Measurements from ENCODE around the gene SULT1C4. TPM values are rescaled to one million over a fixed set of nuclear protein-coding genes. Genes with fewer than 3 reads are reported as not detected.

The SULT1C4 gene
- total and polyA plus RNA-seq, 2 experiments from 2014 or later: 0.87 to 2.1 TPM

GRCh38 chr2:108414945-108415344 lies 37.2 kb downstream of the SULT1C4 start:
- Histone ChIP-seq H2AFZ (no peak overlapping the region), H3K4me2 (no peak overlapping the region), H3F3A (replicated peaks; ENCODE audit: low read depth) (no peaks in the 10 kb centered on the region), H3K36me3 (ENCODE audit: insufficient read depth) (no peaks in the 10 kb centered on the region), H3K4me1 (ENCODE audit: insufficient read depth) (no peaks in the 10 kb centered on the region), H3K9me2 (ENCODE audit: insufficient read depth) (no peaks in the 10 kb centered on the region), H3K27me3 (ENCODE audit: insufficient read depth) (no peaks in the 10 kb centered on the region), H3K27ac (ENCODE audit: low read depth) (no peak overlapping the region), H4K20me1 (replicated peaks; ENCODE audit: insufficient read depth) (no peaks in the 10 kb centered on the region), H3K4me3 (no peak overlapping the region), H3K79me2 (replicated peaks; ENCODE audit: insufficient read depth) (no peaks in the 10 kb centered on the region)
- H3K27me3 Mint-ChIP-seq (ENCODE audit: insufficient read depth, low read depth, poor library complexity): no peaks in the 10 kb centered on the region
- H3K27ac Mint-ChIP-seq: no peak overlapping the region
- ATAC-seq (no peak), DNase-seq (ENCODE audit: low spot score) (no peak)
- no peaks in the 10 kb centered on the region for H3K36me3 Mint-ChIP-seq (ENCODE audit: low read depth)
- no peaks in the 10 kb centered on the region for H3K4me1 Mint-ChIP-seq
- no peak for TF ChIP-seq NANOG (IDR thresholded peaks at IDR 0.05; ENCODE audit: borderline replicate concordance)
- no peak for TF ChIP-seq ETS1 (IDR thresholded peaks at IDR 0.05)
- TF ChIP-seq POLR2AphosphoS5 (IDR thresholded peaks at IDR 0.05; ENCODE audit: low read depth): no peak
- no peak for TF ChIP-seq REST (IDR thresholded peaks at IDR 0.05; ENCODE audit: unreplicated experiment)
- TF ChIP-seq CREB1 (CRISPR knock-in tag; IDR thresholded peaks at IDR 0.05; ENCODE audit: low read depth): no peak
- no peak for TF ChIP-seq ZNF462 (CRISPR knock-in tag; IDR thresholded peaks at IDR 0.05)
- TF ChIP-seq ZNF114 (CRISPR knock-in tag; IDR thresholded peaks at IDR 0.05): no peak
- TF ChIP-seq CTCF (conservative IDR thresholded peaks at IDR 0.05; ENCODE audit: low read depth in 2 of 2): no peak
- no peak for TF ChIP-seq ZNF331 (CRISPR knock-in tag; IDR thresholded peaks at IDR 0.05; ENCODE audit: low read depth)
- TF ChIP-seq EZH2phosphoT487 (IDR thresholded peaks at IDR 0.05; ENCODE audit: unreplicated experiment): no peak
- TF ChIP-seq JUNB (IDR thresholded peaks at IDR 0.05; ENCODE audit: unreplicated experiment): no peak
- no peak for TF ChIP-seq STAT1 (IDR thresholded peaks at IDR 0.05; ENCODE audit: unreplicated experiment)
- TF ChIP-seq EZH2 (IDR thresholded peaks at IDR 0.05; ENCODE audit: low read depth, unreplicated experiment): no peak
- no peaks in the 10 kb centered on the region for H3K9me3 Mint-ChIP-seq
- H3K4me3 Mint-ChIP-seq: no peak overlapping the region

All from GM23338 (cell line).